Renal pelvis (tissue), 4 donors: ENCODE data around the gene PARS2. TPM values are rescaled to one million over a fixed set of nuclear protein-coding genes. Genes with fewer than 3 reads are reported as not detected.

Source experiments
- DNase-seq: peaks from one replicate; pipeline ENCODE4 v3.0.0-alpha.2; 2013
- polyA plus RNA-seq, 3 donors: library from polyadenylated mRNA; unstranded; fragments of 120-200 nt; gene quantifications; one replicate each; pipeline ENCODE4 v1.2.1, GENCODE V29; 2013; ENCODE audit not compliant: insufficient read length in 3 of 3

PARS2 gene
- polyA plus RNA-seq, 3 donors: 10.9 to 11.9 (median 11.8) TPM

DNA sequence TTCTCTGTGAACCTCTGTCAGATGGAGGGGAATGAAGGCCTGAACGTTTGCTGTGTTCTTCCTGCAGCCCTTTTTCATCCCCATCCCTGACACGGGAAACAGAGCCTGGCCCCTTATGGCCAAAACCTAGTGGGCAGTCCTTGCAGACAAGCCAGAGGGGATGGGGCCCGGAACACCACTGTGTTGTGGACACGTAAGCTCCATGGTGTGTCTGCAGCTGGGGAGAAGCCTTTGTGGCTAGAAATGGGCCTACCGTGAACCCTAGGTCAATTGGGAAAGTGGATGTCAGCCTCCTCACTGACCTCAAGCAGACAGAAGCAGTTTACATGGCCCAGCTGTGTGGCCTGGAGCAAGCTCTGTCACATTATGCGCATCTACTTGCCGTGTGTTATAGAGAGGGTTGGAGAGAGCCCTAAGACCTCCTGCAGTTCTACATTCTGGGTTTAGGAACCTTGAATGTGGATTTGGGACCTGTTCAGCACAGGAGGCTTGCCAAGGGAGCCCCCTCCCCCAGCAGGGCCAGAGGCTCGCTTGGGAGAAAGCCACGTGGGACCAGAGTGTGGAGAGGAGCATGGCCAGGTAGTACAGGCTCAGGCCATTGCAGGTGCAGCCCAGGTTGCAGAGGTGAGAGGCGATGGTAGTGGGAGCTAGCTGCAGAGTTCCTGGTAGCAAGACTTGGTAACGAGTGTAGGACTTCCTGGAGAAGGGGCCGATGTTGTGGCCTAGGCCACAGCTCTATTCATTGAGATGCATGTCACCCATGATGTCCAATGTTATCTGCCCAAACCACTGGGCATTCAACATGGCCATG, 20.7 kb downstream of the PARS2 start:
- DNase-seq: no peak

DNA sequence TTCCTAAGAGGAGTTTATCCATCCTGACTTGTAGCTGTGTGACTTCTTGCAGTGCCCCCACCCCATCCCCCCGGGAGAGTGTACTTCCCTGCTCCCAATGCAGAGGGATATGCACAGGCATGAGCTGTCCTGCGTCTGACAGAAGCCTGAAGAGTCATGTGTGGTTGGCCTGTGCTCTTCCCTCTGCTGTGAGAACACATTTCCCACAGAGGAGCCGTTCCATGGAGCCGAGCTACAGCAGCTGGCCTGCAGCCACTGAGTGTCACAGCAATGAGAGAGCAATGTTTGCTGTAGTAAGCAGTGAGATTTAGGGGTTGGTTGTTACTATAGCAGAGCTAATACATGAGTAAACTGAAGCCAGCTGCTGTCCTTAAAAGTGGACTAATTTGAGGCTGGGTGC, 22.0 kb downstream of the PARS2 start:
- DNase-seq: no peak

DNA sequence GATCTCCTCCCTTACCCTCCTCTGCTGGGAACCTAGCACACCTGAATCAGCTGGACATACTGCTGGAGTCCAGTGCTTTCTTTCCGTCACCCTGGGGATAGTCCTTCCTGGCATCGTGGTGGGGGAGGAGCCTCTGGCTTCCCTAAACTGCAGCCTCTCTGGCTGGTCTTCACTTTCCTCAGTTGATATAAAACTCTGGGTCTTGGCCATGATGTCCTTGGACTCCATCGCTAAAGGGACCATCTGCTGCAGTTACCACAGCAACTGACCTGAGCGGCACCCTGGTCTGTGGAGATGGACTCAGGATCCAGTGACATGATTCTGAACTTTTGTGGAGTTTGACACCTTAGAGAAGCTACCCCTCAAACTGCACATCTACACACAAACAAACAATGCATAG, 22.8 kb downstream of the PARS2 start:
- no peak for DNase-seq

DNA sequence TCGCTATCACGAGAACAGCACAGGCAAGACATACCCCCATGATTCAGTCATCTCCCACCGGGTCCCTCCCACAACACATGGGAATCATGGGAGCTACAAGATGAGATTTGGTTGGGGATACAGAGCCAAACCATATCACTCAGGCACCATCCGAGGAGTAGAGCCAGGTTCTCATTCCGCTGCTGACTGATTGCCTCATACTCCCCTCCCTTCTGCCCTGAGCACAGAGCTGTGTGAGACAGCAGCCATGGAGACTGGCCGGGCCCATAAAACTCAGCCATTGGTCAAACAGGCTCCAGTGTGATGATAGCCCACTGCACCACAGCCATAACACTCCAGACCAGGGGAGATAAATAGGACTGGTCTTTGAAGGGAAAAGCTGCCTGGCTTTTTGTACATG, 26.1 kb downstream of the PARS2 start:
- DNase-seq: no peak

DNA sequence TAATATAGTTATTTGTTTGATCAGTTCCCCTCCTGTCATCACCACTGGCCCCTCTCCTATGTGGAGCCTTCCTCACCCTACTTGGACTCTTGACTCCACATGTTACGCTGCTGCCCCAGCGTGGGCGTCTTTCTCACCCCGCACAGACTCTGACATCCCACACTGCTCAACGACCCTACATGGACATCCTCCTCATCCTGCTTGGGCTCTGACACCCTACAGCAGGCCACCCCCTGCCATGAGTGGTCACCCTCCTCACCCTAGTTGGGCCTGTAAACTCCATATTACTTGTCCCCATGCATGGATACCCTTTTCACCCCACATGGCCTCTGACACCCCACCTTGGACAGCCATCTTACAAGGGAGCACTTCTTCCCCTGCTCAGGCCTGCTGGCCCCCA, 27.6 kb downstream of the PARS2 start:
- DNase-seq: no peak

DNA sequence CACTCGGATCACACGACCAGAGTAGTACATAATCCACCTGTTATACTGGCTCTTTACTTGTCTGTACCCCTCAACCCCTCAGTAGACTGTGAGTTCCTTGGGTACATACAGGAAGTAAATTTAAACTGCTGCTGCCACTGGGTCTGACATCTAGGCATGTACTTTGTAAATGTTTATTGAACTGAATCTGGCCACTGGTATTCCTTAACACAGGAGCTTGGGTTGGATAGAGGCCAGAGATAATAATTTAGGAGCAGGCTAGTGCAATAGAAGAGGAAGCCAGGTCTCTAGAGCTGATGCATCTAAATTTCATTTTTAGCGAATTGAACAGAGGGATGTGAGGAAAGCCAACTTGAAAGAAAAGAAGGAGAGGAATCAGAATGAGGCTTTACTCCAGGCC, 36.3 kb downstream of the PARS2 start:
- DNase-seq: no peak

DNA sequence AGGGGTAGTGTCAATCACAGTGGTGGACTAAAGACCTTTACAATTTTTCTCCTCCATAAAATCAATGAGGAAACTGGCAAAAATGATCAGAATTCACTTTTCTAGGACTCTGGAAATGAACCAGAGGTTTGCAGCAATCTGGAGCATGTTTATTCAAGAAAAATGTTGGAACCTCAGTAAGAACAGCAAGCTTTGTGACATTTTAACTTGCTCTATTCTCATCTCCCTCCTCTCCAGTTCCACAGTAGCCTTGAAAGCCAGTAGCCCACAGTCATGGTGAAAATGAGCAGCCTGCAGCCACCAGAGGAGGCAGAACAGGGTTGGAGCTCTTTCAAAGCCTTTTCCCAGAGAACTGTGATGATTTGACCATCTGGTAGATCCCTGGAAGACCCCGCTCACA, 39.6 kb downstream of the PARS2 start:
- DNase-seq: no peak

DNA sequence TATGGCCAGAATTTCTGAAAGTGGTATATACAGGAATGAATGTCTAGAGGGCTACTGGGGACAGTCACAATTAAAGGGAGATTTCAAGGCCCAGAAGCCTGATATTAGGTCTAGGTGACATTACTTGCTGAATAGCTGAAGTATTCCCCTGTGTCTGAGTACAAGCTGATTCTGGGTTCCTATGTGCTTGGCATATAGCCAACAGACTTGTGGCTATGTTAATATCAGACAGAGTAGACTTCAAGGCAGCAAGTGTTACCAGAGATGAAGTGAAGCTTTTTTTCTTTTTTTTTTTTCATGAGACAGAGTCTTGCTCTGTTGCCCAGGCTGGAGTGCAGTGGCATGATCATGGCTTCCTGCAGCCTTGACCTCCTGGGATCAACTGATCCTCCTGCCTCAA, 40.3 kb downstream of the PARS2 start:
- no peak for DNase-seq

DNA sequence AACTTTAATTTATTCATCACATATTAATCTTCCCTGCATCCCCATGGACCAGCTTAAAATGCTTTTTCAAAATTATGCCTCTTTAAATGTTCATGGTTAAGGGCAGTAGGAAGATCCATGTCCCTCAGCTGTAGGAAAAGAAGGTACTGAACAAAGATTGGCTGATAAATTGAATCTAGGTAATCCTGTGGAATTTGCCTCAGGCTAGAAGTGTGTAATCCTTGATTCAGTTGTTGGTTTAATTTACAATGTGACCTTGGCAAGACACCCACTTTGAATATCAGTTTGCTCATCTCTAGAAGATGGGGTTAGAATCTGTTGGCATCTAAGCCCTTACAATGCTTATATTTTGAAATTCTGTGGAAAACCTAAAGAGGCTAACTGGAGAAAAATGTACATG, 42.6 kb downstream of the PARS2 start:
- DNase-seq: no peak

DNA sequence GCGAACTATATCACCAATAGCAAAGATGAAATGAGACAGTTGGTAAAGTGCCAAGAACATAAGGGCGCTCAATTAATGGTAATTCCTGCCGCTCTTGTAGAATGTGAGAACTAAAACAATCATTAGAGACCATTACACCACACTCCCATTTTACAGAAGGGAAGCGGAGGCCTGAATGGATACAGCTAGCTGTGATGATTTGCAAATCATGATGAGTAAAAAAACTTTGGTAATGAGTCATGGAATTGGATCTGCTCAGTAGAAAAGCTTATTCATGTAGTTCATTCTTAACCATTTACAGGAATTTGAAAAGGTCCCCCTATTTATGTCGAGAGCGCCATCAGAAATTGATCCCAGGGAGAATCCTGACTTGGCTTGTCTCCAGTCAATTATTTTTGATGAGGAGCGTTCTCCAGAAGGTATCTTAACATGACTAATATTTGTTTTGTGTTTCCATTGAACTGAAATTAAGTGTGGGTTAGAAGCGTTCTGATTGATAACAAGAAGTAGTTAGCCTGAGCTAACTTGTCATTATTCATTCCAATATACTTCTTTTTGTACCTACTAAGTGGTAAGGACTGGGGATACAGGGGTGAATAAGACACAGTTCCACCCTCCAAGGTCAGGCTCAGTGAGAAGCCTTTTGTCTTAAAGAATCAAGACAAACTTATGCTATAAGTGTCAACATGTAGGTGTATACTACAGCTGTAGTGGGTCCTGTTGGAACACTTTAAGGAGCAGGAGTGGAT, 47.9 kb downstream of the PARS2 start:
- no peak for DNase-seq

DNA sequence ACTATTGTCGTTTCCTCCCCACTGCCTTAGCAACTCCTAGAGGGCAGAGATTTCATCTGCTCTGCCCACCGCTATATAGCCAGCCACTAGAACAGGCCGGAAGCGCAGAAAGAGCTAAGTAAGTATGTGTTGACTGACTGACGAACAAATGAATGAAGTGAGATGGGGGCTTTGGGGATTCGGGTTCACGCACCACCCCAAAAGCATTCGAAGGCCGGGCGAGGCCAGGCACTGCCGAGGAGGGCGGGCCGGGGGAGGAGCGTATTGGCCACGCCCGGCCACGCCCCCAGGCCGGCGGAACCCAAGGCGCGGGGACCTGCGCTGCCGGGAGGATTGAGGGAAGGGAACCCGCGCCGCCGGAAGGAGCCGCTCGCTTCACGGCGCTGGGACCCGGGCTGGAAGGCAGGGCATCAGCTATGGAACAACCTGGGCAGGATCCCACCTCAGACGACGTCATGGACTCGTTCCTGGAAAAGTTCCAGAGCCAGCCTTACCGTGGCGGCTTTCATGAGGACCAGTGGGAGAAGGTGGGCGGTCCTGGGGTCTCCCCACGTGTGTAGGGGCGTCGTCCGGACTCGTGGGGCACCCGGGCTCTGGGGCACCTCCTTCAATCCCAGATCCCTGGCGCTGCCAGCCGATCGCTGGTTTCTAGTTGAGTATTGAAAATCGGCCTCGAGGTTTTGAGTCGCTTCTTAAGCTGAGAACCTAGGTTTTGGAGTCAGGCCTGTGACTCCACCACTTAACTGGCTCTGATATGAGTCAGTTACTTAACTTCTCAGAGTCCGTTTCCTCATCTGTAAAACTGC, 48.6 kb downstream of the PARS2 start, which contains the start of gene TTC4:
Gene TTC4 (plus strand): TSS at position 369 of the 806 bp plus-strand sequence. CDS start 48 bp downstream, at position 417.
- peak; percentile 84 for DNase-seq

DNA sequence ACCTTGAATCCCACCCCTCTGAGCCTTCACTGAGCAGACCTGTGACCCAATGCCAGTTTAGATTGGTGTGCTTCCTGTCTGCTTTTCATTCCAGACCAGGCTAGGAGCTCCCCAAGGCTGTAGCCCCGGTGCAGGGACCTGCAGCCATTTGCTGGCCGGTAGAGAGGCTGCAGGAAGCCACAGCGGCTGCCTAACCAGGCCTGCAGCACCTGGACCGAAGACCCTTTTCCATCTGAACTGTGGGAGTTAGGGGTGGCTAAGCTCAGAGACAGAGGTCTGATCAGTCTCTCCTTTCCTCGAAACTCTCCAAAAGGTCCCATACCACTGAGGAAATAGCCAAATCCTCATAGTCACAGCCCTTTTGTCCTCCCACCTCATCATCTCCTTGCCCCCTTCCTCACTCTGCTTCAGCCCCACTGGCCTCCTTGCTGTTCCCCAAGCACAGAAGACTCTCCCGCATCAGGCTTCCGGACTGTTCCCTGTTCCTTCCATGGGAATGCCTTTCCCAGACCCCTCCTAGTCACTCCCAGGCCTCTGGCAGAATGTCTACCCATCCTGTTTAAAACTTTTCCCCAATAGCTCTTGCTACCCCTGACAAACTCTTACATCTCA, 49.3 kb downstream of the PARS2 start:
- DNase-seq: no peak

DNA sequence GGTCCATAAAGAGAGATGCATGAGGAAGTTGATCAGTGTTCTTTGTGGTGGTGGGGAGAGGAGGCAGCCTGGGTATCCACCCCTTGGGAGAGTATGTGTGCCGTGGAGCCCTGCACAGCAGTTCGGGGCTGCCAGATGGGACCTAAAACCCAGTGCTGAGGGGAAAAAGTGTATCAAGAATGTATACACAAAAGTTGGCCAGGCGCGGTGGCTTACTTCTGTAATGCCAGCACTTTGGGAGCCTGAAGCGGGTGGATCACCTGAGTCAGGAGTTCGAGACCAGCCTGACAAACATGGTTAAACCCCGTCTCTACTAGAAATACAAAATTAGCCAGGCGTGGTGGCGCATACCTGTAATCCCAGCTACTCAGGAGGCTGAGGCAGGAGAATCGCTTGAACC, 52.8 kb downstream of the PARS2 start:
- no peak for DNase-seq

DNA sequence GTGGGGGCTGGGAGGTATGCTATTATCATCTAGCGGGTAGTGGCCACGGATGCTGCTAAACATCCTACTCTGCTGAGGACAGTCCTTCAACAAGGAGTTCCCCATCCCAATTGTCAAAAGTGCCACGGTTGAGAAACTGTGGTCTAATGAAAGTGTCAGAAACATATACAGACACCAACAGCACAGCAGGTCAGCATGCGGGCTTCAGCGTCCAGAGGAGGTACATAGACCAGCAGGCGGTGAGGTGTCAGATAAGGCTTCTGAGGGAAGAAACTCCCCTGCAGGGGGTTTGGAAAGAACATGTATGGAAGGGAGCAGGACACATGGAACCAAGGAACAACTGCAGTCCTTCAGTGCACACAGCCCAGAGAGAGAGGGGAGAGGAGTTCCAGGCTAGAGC, 53.5 kb downstream of the PARS2 start:
- DNase-seq: no peak

DNA sequence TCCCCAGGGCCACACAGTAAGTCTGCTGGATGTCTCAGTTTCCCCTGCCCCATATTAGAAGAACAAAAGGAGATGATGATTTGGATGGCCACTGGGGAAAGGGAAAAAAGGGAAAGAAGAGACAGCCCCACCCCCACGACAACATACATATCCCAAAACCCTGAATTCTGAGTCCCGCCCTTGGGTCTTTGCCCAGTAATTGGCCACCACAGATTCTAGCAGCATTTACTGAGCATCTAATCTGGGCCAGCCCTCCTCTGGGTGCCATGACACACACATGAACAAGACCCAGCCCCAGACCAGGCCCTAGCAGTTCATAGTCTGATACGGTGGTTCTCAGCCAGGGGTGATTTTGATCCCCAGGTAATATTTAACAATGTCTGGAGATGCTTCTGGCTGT, 53.9 kb downstream of the PARS2 start:
- DNase-seq: no peak

DNA sequence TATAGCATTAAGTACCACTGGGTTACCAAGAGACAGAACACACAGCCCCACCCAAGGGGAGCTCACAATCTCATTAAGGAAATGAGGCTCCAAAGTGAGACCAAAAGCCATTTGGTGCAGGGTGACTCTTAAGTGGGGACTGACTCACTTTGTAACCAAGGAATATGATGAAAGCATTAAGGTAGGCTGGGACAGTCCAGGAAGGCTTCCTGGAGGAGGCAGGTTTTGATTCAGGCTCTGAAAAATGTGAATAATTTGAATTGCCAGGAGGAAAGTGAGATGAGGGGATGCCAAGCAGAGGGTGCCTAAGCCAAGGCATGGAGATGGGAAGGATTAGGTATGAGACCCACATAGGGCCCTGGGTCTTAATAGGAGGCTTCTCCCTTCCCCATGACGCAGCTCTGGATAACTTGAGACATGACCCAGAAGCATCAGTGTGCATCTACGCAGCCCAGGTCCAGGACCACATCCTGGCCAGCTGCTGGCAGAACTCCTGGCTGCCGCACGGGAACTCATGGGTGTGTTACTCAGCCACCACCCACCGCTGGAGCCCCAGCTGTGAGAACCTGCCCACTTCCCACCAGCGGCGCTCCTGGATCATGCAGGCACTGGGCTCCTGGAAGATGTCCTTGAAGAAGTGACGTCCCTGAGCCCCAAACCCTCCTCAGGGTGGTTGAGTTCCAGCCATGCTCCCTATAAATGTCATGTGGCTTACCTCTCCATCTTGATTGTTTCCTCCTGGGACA, 54.6 kb downstream of the PARS2 start:
- no peak for DNase-seq

DNA sequence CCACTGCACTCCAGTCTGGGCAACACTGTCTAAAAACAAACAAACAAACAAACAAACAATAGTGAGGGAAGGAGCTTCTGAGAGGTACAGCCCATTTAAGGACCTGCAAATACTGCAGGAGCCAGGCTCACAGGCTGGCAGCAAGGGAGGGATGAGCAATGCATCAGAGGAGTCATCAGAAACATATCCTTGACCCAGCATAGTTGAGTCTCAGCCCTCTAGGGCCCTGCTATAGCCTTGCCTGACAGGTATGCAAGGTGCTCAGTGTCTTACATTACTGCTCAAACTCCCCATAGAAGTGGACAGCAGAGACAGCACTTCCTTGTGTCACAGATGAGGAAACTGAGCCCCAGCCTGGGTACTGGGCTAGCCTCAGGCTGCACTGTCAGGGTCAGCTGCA, 55.9 kb downstream of the PARS2 start:
- no peak for DNase-seq
